Choroid plexus epithelial cell (primary cell): ENCODE data around the gene SMG6.
A peak's percentile ranks its signal among the peaks of the same experiment; 100 is the strongest.

Source experiments
- DNase-seq: peaks from one replicate; pipeline ENCODE4 v3.0.0-alpha.2; 2010; ENCODE audit warnings: low read depth
- H3K4me3 ChIP-seq: 2 replicates; pipeline ENCODE4 v1.5.1; 2011; ENCODE audit warnings: low read depth, mild to moderate bottlenecking, control low read depth, low read length, moderate library complexity
- TF ChIP-seq, protein P1 (sequence below): conservative IDR thresholded peaks from 2 replicates; pipeline ENCODE4 v1.5.1; 2011; ENCODE audit warnings: low read depth, mild to moderate bottlenecking, control low read depth, inconsistent platforms, low read length, moderate library complexity

SMG6 gene

DNA sequence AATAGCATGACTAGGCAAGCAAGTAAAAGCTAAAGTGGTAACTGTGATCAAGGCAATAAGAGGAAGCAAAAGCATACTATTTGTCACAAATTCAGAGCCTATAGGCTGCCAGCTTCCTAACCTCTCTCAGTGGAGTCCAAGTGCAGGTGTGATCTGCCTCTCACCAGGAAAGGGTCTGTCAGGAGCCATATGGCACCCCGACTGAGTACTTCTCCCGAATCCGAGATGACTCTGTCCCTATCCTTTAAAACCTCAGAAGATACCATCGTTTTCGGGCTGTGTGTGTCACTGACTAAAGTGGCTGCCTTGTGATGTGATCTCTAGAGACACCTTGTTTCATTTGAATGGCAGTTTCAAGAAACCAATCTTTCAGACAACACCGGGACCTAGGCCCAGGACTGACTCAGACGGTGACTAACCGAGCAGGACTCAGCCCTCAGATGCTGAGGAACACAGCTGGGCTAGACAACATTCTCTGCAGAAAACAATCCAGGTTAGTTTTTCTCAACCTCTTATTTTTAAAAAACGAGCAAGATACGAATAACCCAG, 63.6 kb downstream of the SMG6 start:
- TF ChIP-seq, protein P1, sequence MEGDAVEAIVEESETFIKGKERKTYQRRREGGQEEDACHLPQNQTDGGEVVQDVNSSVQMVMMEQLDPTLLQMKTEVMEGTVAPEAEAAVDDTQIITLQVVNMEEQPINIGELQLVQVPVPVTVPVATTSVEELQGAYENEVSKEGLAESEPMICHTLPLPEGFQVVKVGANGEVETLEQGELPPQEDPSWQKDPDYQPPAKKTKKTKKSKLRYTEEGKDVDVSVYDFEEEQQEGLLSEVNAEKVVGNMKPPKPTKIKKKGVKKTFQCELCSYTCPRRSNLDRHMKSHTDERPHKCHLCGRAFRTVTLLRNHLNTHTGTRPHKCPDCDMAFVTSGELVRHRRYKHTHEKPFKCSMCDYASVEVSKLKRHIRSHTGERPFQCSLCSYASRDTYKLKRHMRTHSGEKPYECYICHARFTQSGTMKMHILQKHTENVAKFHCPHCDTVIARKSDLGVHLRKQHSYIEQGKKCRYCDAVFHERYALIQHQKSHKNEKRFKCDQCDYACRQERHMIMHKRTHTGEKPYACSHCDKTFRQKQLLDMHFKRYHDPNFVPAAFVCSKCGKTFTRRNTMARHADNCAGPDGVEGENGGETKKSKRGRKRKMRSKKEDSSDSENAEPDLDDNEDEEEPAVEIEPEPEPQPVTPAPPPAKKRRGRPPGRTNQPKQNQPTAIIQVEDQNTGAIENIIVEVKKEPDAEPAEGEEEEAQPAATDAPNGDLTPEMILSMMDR = no peak
- no peak overlapping the region for H3K4me3 ChIP-seq
- DNase-seq = peak; percentile 96

DNA sequence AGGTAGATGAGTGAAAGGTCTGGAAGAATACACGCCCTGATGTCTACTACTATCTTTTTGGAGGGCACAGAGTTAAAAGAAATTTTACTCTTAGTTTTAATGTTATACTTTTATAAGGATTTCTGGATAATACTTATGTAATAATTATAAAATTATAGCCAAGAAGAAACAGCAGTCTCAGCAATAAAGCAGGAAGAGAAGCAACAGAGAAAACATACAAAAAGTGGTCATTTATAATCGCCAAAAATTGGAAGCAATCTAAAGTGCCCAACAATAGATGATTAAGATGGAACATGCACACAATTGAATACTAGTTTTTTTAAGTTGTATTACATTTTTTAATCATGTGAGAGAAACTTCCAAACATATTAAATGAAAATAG, 64.4 kb downstream of the SMG6 start:
- DNase-seq = no peak
- TF ChIP-seq, protein P1 = no peak
- no peak overlapping the region for H3K4me3 ChIP-seq

DNA sequence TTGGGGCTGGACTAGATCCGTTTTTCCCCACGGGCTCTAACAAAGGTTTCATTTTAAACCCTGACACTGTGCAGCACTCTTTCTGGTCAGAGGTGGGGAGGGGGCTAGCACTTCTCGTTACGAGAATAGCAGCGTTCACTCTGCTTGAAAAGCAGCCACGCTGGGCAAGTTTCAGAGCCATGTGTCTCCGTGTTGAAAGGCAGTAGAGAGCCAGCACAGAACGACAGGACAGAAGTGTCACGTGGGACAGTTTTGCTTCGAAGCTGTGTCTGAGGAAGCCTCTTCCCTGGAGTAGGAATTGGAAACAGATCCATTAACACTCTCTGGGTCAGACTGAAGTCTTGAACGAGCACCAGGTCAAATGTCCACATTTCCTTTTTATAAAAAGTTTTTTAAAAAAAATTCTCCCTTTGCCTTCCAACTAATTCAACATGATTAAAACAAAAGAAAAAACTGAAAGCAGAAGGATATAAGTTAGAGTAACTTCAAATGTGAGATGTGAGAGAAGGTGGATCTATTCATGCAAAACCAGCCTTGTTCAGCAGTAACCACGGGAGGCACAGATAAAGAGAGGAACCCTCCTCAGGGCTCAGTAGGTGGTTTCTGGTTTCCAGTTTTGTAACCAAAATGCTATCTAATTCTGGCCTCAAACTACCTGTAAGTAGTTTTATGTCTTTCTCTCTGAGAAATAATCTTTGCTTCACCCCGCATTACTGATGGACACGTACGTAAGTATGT, 65.0 kb downstream of the SMG6 start:
- TF ChIP-seq, protein P1 = no peak

DNA sequence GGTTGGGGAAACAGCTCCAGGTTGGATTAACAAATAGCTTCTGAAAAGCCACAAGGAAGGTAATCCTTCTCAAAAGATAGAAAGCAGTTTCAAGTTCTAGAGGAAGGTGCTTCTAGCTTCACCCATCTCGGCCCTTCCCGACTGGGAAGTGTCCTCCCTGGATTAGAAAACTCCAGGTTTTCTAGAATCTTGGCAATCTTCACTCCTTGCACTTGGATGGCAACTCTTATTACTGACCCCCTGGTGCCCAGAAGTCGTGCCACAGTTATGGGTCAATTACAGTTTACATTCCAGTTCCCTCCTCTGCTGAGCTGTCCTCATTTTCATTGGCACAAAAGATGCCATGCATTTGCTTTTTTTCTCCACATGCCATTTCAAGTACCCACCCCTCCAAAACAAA, 65.6 kb downstream of the SMG6 start:
- no peak for DNase-seq
- TF ChIP-seq, protein P1 = no peak
- no peak overlapping the region for H3K4me3 ChIP-seq

More for the DNA sequence above, 65.0 kb downstream of the SMG6 start:
- peak; percentile 57 for DNase-seq
- no peak overlapping the region for H3K4me3 ChIP-seq

DNA sequence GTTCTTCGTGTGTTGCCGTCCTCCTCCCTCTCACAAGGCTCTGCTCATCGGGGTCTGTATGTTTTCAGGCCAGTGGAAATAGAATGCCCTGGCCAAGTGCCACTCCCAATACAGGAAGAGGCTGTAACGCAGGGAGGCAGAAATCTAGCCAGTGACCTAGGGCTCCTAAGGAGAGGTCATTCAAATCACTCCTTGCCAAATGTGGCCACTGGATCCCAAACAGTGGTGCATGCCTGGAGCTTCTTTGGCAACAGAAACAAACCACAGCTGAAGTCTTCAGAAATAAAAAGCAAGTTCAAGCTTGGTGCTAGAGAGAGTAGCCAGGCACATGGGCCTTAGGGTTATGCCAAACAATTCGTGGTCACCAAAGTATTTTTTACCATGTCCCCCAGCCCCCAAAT, 66.1 kb downstream of the SMG6 start:
- H3K4me3 ChIP-seq = no peak overlapping the region
- TF ChIP-seq, protein P1 = no peak
- peak; percentile 87 for DNase-seq

DNA sequence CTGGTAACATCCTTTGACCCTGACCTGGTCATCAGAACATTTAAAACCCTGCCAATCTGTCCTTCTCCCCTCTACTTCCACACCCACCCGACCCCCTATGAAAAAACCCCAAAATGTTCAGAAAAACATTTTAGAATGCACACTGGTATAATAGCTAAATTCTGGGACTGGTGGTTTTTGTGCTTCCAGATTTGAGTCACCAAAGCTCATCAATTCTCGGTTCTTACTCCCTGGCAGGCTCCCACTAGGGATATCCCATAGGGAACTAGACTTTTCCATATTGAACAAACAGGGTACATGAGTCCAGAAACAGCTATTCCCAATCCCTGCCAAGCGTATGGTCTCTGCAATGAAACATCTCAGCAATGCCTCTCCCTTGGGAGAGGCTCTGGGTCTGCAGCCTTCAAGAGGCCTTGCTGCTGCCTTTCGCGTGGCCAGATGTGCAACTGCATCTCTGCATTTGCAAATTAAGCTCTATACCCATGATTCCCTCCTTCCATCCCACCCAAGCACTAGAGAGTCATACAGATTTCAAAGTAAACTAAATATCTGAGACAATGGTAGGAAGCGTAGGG, 67.7 kb downstream of the SMG6 start:
- DNase-seq = no peak
- H3K4me3 ChIP-seq = no peak overlapping the region
- TF ChIP-seq, protein P1 = peak; percentile 3

DNA sequence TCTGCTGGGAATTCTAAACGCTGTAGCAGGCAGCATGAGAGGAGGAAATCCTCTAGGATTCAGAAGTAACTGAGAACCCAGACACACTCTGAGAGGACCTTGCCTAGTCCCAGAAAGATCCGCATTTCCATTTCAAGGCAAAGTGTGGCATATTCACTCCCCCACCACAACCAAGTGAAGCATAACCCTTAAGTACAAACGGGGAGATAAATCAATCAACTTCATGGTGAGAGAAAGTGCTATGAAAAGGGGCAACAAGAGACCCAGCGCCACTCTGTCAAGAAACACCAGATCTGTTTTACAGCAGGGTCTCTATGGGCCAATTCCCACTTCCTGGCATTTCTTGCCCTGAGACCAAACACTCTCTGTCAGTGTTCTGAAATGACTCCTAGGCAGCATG, 68.3 kb downstream of the SMG6 start:
- DNase-seq = no peak
- H3K4me3 ChIP-seq = no peak overlapping the region
- TF ChIP-seq, protein P1 = no peak
